ENCODE measurements around the gene EMX1. TPM values are rescaled to one million over a fixed set of nuclear protein-coding genes. Genes with fewer than 3 reads are reported as not detected.

EMX1 gene
- total RNA-seq, 1 donor from 2014 or later, result not detected

DNA sequence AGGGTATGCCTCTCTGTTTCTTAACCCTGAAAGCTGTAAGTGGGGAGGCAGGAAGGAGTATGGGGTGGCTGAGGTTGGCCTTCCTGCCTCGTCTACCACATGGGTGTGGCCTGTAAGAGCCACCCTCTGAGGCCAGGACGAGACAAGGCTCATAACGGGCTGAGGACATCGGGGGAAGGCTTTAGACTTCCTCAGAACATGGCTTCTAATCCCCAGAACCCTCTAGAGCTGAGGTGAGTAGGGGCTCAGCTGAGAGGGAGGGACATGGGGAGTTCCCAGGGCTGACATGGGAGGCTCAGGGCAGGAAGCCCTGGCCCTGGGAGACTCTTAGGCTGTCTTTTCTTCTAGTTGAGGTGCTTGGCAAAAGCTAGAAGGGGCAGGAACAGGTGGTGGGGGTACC is 36.7 kb downstream of the EMX1 start:
- H3K36me3 Mint-ChIP-seq (ENCODE audit: unreplicated experiment), result peaks cover 4% of the 10 kb centered on the region
- H3K27ac Mint-ChIP-seq (ENCODE audit: unreplicated experiment), result no peak overlapping the region
- no peaks in the 10 kb centered on the region for H3K4me1 Mint-ChIP-seq (ENCODE audit: unreplicated experiment)
- TF ChIP-seq, protein P1, sequence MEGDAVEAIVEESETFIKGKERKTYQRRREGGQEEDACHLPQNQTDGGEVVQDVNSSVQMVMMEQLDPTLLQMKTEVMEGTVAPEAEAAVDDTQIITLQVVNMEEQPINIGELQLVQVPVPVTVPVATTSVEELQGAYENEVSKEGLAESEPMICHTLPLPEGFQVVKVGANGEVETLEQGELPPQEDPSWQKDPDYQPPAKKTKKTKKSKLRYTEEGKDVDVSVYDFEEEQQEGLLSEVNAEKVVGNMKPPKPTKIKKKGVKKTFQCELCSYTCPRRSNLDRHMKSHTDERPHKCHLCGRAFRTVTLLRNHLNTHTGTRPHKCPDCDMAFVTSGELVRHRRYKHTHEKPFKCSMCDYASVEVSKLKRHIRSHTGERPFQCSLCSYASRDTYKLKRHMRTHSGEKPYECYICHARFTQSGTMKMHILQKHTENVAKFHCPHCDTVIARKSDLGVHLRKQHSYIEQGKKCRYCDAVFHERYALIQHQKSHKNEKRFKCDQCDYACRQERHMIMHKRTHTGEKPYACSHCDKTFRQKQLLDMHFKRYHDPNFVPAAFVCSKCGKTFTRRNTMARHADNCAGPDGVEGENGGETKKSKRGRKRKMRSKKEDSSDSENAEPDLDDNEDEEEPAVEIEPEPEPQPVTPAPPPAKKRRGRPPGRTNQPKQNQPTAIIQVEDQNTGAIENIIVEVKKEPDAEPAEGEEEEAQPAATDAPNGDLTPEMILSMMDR (IDR thresholded peaks at IDR 0.05), result no peak
- DNase-seq (ENCODE audit: extremely low spot score, unreplicated experiment), result no peak
- no peaks in the 10 kb centered on the region for H3K27me3 Mint-ChIP-seq (ENCODE audit: unreplicated experiment)
- H3K4me3 Mint-ChIP-seq (ENCODE audit: unreplicated experiment), result no peak overlapping the region
- H3K9me3 Mint-ChIP-seq (ENCODE audit: unreplicated experiment), result no peaks in the 10 kb centered on the region

GRCh38 chr2:72954376-72955227 is 37.3 kb downstream of the EMX1 start:
- H3K4me1 Mint-ChIP-seq (ENCODE audit: unreplicated experiment), result no peaks in the 10 kb centered on the region
- peaks cover 4% of the 10 kb centered on the region for H3K36me3 Mint-ChIP-seq (ENCODE audit: unreplicated experiment)
- DNase-seq (ENCODE audit: extremely low spot score, unreplicated experiment), result no peak
- H3K4me3 Mint-ChIP-seq (ENCODE audit: unreplicated experiment), result no peak overlapping the region
- no peak overlapping the region for H3K27ac Mint-ChIP-seq (ENCODE audit: unreplicated experiment)
- no peaks in the 10 kb centered on the region for H3K9me3 Mint-ChIP-seq (ENCODE audit: unreplicated experiment)
- TF ChIP-seq, protein P1 (IDR thresholded peaks at IDR 0.05), result no peak
- H3K27me3 Mint-ChIP-seq (ENCODE audit: unreplicated experiment), result no peaks in the 10 kb centered on the region

DNA sequence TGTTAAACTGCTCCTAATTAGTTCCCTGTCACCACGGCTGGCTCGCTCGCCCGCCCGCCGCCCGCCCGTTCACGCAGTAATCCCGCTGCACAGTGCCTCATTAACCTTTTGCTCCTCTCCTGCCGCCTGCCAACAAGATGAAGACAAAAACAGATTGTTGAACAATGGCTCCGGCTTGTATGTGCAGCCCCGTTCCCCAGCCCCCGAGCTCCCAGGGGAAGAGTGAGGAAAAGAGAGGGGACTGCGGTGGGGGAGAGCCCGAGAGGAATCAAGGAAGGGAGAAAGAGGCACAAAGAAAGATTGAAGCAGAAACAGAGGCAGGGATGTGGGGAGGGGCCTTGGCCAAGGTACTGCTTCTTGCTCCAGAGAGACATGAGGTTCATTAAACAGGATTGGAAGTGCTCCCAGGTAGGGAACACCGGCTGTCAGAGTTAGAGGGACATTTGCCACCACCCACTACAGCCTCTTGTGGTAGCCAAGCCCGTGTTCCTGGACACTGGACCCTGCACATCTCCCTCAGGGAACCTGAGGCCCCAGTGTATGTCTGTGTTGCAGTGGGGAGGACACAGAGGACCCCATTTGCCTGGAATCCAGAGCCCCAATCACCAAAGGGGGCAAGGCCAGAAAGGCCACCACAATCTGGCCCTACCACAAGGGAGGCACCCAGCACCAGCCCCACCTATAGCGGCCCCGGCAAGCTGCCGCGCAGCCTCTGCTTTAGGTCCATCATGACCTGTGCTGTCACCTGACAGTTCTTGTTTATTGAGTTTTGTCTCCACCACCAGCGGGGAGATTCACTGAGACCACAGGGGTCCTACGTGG is 38.1 kb downstream of the EMX1 start:
- H3K27me3 Mint-ChIP-seq (ENCODE audit: unreplicated experiment), result no peaks in the 10 kb centered on the region
- TF ChIP-seq, protein P1 (IDR thresholded peaks at IDR 0.05), result no peak
- DNase-seq (ENCODE audit: extremely low spot score, unreplicated experiment), result no peak
- H3K4me3 Mint-ChIP-seq (ENCODE audit: unreplicated experiment), result no peak overlapping the region
- no peaks in the 10 kb centered on the region for H3K9me3 Mint-ChIP-seq (ENCODE audit: unreplicated experiment)
- H3K4me1 Mint-ChIP-seq (ENCODE audit: unreplicated experiment), result no peaks in the 10 kb centered on the region
- peaks cover 4% of the 10 kb centered on the region for H3K36me3 Mint-ChIP-seq (ENCODE audit: unreplicated experiment)
- H3K27ac Mint-ChIP-seq (ENCODE audit: unreplicated experiment), result no peak overlapping the region

GRCh38 chr2:72956050-72956395 is 38.7 kb downstream of the EMX1 start:
- TF ChIP-seq, protein P1 (IDR thresholded peaks at IDR 0.05), result no peak

DNA sequence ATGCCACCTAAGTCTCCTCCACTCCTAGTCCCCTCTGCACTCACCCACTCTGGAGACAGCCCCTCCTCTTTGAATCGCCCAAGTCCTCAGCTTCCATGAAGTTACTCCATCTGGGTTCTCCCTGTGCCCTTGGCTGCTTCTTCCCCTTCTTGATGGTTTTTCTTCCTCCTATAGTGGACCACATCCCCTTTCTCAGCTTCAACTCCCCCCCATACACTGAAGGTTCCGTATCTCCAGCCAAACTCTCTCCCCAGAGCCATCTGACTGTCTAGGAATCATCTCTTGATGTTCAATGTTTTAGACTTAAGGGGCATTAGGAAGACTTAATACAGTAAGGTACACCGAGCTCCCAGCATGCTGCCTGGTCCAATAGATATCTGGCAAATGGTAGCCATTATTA is 39.6 kb downstream of the EMX1 start:
- H3K9me3 Mint-ChIP-seq (ENCODE audit: unreplicated experiment), result no peaks in the 10 kb centered on the region

More at GRCh38 chr2:72956050-72956395, 38.7 kb downstream of the EMX1 start:
- no peak for DNase-seq (ENCODE audit: extremely low spot score, unreplicated experiment)
- Mint-ChIP-seq H3K4me1 (ENCODE audit: unreplicated experiment) (no peaks in the 10 kb centered on the region), H3K36me3 (ENCODE audit: unreplicated experiment) (peaks cover 4% of the 10 kb centered on the region), H3K27ac (ENCODE audit: unreplicated experiment) (no peak overlapping the region), H3K9me3 (ENCODE audit: unreplicated experiment) (no peaks in the 10 kb centered on the region), H3K4me3 (ENCODE audit: unreplicated experiment) (no peak overlapping the region), H3K27me3 (ENCODE audit: unreplicated experiment) (no peaks in the 10 kb centered on the region)

More for the DNA sequence above, 39.6 kb downstream of the EMX1 start:
- no peak for DNase-seq (ENCODE audit: extremely low spot score, unreplicated experiment)
- TF ChIP-seq, protein P1 (IDR thresholded peaks at IDR 0.05), result no peak
- no peaks in the 10 kb centered on the region for H3K4me1 Mint-ChIP-seq (ENCODE audit: unreplicated experiment)
- H3K36me3 Mint-ChIP-seq (ENCODE audit: unreplicated experiment), result peaks cover 4% of the 10 kb centered on the region
- no peak overlapping the region for H3K4me3 Mint-ChIP-seq (ENCODE audit: unreplicated experiment)
- no peaks in the 10 kb centered on the region for H3K27me3 Mint-ChIP-seq (ENCODE audit: unreplicated experiment)
- H3K27ac Mint-ChIP-seq (ENCODE audit: unreplicated experiment), result no peak overlapping the region
